Ovary (tissue), 3 donors: ENCODE data around the gene SMARCD3.

Experiments used
- EP300 ChIP-seq: sonication (generic); formaldehyde crosslinking; IDR thresholded peaks from one replicate; pipeline ENCODE4 v1.6.1; 2017; ENCODE audit warnings: antibody characterized with exemption
- TF ChIP-seq, protein P1 (sequence below), 3 donors: fragments of 450-650 bp in 2 of 3; fragments of 200-600 bp in 1 of 3; IDR thresholded peaks; one replicate each; pipeline versions ENCODE4 v1.5.1 to v1.8.0; 2016 to 2022; ENCODE audit warnings: antibody characterized with exemption in 3 of 3, mild to moderate bottlenecking in 1 of 3
- donor health status: DM: no; HTN: no; CAD: no.

DNA sequence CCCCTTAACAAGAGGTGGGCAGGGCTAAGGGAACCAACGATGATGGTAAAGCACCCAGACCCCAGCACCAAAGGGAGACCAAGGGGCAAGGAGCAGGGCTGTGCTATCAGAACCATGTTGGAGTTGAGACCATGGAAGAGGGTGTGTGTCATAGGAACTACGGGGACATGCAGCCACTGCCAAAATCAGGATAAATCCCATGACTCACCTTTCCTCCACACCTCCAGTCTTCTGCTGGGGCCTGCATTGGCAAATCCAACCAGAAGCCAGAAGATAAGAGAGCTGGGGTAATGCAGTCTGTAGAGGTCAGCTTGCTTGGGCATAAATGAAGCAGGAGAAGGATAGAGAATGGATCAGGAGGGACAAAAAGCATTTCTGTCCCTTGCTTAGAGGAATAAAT lies 42.7 kb upstream of the SMARCD3 start:
- TF ChIP-seq, protein P1, sequence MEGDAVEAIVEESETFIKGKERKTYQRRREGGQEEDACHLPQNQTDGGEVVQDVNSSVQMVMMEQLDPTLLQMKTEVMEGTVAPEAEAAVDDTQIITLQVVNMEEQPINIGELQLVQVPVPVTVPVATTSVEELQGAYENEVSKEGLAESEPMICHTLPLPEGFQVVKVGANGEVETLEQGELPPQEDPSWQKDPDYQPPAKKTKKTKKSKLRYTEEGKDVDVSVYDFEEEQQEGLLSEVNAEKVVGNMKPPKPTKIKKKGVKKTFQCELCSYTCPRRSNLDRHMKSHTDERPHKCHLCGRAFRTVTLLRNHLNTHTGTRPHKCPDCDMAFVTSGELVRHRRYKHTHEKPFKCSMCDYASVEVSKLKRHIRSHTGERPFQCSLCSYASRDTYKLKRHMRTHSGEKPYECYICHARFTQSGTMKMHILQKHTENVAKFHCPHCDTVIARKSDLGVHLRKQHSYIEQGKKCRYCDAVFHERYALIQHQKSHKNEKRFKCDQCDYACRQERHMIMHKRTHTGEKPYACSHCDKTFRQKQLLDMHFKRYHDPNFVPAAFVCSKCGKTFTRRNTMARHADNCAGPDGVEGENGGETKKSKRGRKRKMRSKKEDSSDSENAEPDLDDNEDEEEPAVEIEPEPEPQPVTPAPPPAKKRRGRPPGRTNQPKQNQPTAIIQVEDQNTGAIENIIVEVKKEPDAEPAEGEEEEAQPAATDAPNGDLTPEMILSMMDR (IDR thresholded peaks at IDR 0.05) = no peak
- TF ChIP-seq EP300 = no peak
